HCT116 (cell line): ENCODE data around the gene DDX39B. TPM values are rescaled to one million over a fixed set of nuclear protein-coding genes. Genes with fewer than 3 reads are reported as not detected.

Experiments
- ATAC-seq: fragments of 200-7000 bp; cut with Tn5 transposase; 2 replicates; pipeline ENCODE4 v1.9.1; 2020; ENCODE audit warnings: mild to moderate bottlenecking, moderate library complexity
- BruUV-seq: library from RNA; stranded (reverse); fragments of 400-500 nt; replicated peaks from 2 replicates; lab custom pipeline; 2021; lab: Mats Ljungman, UMichigan
- CTCF ChIA-PET: fragments of 300-600 bp; sonication (Branson Sonifier 250); formaldehyde crosslinking; loops from one replicate; lab custom pipeline; 2021; ENCODE audit warnings: antibody characterized with exemption; lab: Charles Lee
- POLR2A ChIA-PET: fragments of 300-600, 350-600 bp; sonication (Branson Sonifier 250); formaldehyde crosslinking; loops from one replicate; lab custom pipeline; 2021; ENCODE audit warnings: antibody characterized with exemption; lab: Charles Lee
- RAD21 ChIA-PET, 2 experiments: fragments of 300-600 bp; sonication (Branson Sonifier 250); formaldehyde crosslinking; loops; one replicate each; lab custom pipeline; 2023; ENCODE audit warnings: low total read pairs in 2 of 2; ENCODE audit not compliant: uncharacterized antibody in 2 of 2, unreplicated experiment in 2 of 2, low non-redundant PET in 1 of 2; lab: Charles Lee
- DNase-seq: peaks from one replicate; pipeline ENCODE4 v3.0.0-alpha.2; 2010; ENCODE audit warnings: low read depth, low spot score
- H2AFZ ChIP-seq: fragments of 200-600 bp; shearing (Covaris generic), sonication (generic); 2 replicates; pipeline ENCODE4 v1.6.1; 2017; ENCODE audit warnings: low read depth, mixed run types, mixed read lengths, antibody characterized with exemption, low read length; ENCODE audit not compliant: poor library complexity, severe bottlenecking
- H3K27ac ChIP-seq: 2 replicates; pipeline ENCODE4 v1.5.1; 2012; ENCODE audit warnings: low read depth, low read length
- H3K27me3 ChIP-seq: fragments of 200-600 bp; sonication (generic); 2 replicates; pipeline ENCODE4 v1.6.1; 2016; ENCODE audit warnings: mixed run types, low read length, mixed read lengths; ENCODE audit not compliant: insufficient read depth
- H3K36me3 ChIP-seq, 2 experiments: fragments of 200-500 bp in 1 of 2; fragments of 200-600 bp in 1 of 2; sonication (Bioruptor generic) in 1 of 2; sonication (generic) in 1 of 2; 2 replicates each; pipeline versions ENCODE4 v1.5.1 to v1.6.1; 2014 to 2016; ENCODE audit warnings: low read length in 2 of 2, inconsistent platforms in 1 of 2, mixed read lengths in 1 of 2, mixed run types in 1 of 2; ENCODE audit not compliant: insufficient read depth in 2 of 2, control insufficient read depth in 1 of 2
- H3K4me1 ChIP-seq, 2 experiments: fragments of 200-600 bp in 1 of 2; sonication (generic) in 1 of 2; 2 replicates each; pipeline versions ENCODE4 v1.5.1 to v1.6.1; 2012 to 2017; ENCODE audit warnings: low read length in 2 of 2, inconsistent platforms in 1 of 2, mild to moderate bottlenecking in 1 of 2, mixed read lengths in 1 of 2, mixed run types in 1 of 2, moderate library complexity in 1 of 2; ENCODE audit not compliant: insufficient read depth in 2 of 2, control insufficient read depth in 1 of 2
- H3K4me2 ChIP-seq: fragments of 200-600 bp; sonication (generic); 2 replicates; pipeline ENCODE4 v1.6.1; 2017; ENCODE audit warnings: mixed run types, low read length, mixed read lengths
- H3K4me3 ChIP-seq, 2 experiments: fragments of 200-600 bp in 1 of 2; sonication (generic) in 1 of 2; replicated peaks in 1 of 2; 2 replicates each; pipeline ENCODE4 v1.5.1; 2011 to 2016; ENCODE audit warnings: low read length in 2 of 2, control low read depth in 1 of 2, low read depth in 1 of 2, mild to moderate bottlenecking in 1 of 2, mixed read lengths in 1 of 2, mixed run types in 1 of 2
- H3K79me2 ChIP-seq: fragments of 200-600 bp; sonication (generic); 2 replicates; pipeline ENCODE4 v1.6.1; 2017; ENCODE audit warnings: mild to moderate bottlenecking, mixed run types, low read length, moderate library complexity, mixed read lengths; ENCODE audit not compliant: insufficient read depth
- H3K9ac ChIP-seq: fragments of 200-600 bp; sonication (generic); 2 replicates; pipeline ENCODE4 v1.6.1; 2016; ENCODE audit warnings: low read length, mixed read lengths
- H3K9me2 ChIP-seq: fragments of 200-600 bp; sonication (generic), shearing (Covaris generic); 2 replicates; pipeline ENCODE4 v1.6.1; 2017; ENCODE audit warnings: mixed run types, mild to moderate bottlenecking, moderate library complexity; ENCODE audit not compliant: insufficient read depth
- H3K9me3 ChIP-seq, 2 experiments: fragments of 200-500 bp in 1 of 2; fragments of 200-600 bp in 1 of 2; sonication (Bioruptor generic) in 1 of 2; sonication (generic) in 1 of 2; 2 replicates each; pipeline ENCODE4 v1.6.1; 2014 to 2017; ENCODE audit warnings: low read length in 2 of 2, mixed read lengths in 2 of 2, inconsistent platforms in 1 of 2, low read depth in 1 of 2, mild to moderate bottlenecking in 1 of 2, mixed run types in 1 of 2, moderate library complexity in 1 of 2; ENCODE audit not compliant: control insufficient read depth in 1 of 2, insufficient read depth in 1 of 2
- H4K20me1 ChIP-seq: fragments of 200-600 bp; sonication (generic), shearing (Covaris generic); 2 replicates; pipeline ENCODE4 v1.6.1; 2017; ENCODE audit warnings: mixed run types, mild to moderate bottlenecking, moderate library complexity; ENCODE audit not compliant: insufficient read depth
- SRF ChIP-seq: IDR thresholded peaks from 2 replicates; pipeline ENCODE4 v1.6.1; 2012; ENCODE audit warnings: low read depth
- TCF7L2 ChIP-seq: IDR thresholded peaks from 2 replicates; pipeline ENCODE4 v1.7.0; 2011; ENCODE audit warnings: borderline replicate concordance, inconsistent platforms; ENCODE audit not compliant: insufficient read depth, insufficient read length; ENCODE audit errors: extremely low read depth
- intact Hi-C: fragments of 100-400 bp; cut with micrococcal nuclease; formaldehyde crosslinking; loops from 2 replicates; pipeline ENCODE4 v1.10.0; 2022
- total RNA-seq: library from RNA; stranded (reverse); gene quantifications from one replicate; pipeline ENCODE4 v1.2.1, GENCODE V29; 2021; ENCODE audit not compliant: unreplicated experiment
- TF ChIP-seq, protein P1 (sequence below), 3 experiments: fragments of 200-600 bp in 1 of 3; sonication (generic) in 1 of 3; IDR thresholded peaks in 2 of 3; conservative IDR thresholded peaks in 1 of 3; 2 replicates each; pipeline ENCODE4 v1.5.1; 2012 to 2017; ENCODE audit warnings: low read depth in 2 of 3, low read length in 2 of 3, antibody characterized with exemption in 1 of 3, borderline replicate concordance in 1 of 3, control low read depth in 1 of 3, mild to moderate bottlenecking in 1 of 3, mixed read lengths in 1 of 3, mixed run types in 1 of 3, moderate library complexity in 1 of 3; ENCODE audit not compliant: insufficient read depth in 1 of 3

DDX39B gene
- total RNA-seq, 1 experiment from 2014 or later = 545 TPM

- ATAC-seq (peak; percentile 49; the same call in 1 of the 2 replicates), DNase-seq (no peak)
- intact Hi-C loops = no loop called here
- no peak overlapping the region for H2AFZ ChIP-seq
- H3K36me3 ChIP-seq = no peaks in the 10 kb centered on the region
- CTCF ChIA-PET = interaction anchor here (0.7 kb wide), 1 partner anchor 24 kb away, joined by 3 read pairs; no protein-coding TSS in a partner anchor
- POLR2A ChIA-PET = no interaction called here
- no peaks in the 10 kb centered on the region for H4K20me1 ChIP-seq
- H3K9me2 ChIP-seq = no peaks in the 10 kb centered on the region
- no peak overlapping the region for H3K9ac ChIP-seq
- BruUV-seq = no TSS peak
- TF ChIP-seq, protein P1, sequence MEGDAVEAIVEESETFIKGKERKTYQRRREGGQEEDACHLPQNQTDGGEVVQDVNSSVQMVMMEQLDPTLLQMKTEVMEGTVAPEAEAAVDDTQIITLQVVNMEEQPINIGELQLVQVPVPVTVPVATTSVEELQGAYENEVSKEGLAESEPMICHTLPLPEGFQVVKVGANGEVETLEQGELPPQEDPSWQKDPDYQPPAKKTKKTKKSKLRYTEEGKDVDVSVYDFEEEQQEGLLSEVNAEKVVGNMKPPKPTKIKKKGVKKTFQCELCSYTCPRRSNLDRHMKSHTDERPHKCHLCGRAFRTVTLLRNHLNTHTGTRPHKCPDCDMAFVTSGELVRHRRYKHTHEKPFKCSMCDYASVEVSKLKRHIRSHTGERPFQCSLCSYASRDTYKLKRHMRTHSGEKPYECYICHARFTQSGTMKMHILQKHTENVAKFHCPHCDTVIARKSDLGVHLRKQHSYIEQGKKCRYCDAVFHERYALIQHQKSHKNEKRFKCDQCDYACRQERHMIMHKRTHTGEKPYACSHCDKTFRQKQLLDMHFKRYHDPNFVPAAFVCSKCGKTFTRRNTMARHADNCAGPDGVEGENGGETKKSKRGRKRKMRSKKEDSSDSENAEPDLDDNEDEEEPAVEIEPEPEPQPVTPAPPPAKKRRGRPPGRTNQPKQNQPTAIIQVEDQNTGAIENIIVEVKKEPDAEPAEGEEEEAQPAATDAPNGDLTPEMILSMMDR (IDR thresholded peaks at IDR 0.05 in 2 of 3, conservative IDR thresholded peaks at IDR 0.05 in 1 of 3; ENCODE audit: borderline replicate concordance in 1 of 3, insufficient read depth in 1 of 3, low read depth in 2 of 3, low read length in 2 of 3) = 0 out of 6 replicates have a peak, but pooled peaks of 1 of the 3 experiments have one; percentile 8
- TF ChIP-seq TCF7L2 (no peak), SRF (no peak)
- H3K4me1 ChIP-seq = peaks cover 0 to 3% of the 10 kb centered on the region in 2 experiments; a peak in 1 of 4 replicates
- no peak overlapping the region for H3K27ac ChIP-seq
- no peaks in the 10 kb centered on the region for H3K79me2 ChIP-seq
- RAD21 ChIA-PET = interaction anchor here in 1 of 2 experiments (1.0 kb wide), 1 partner anchor 24 kb away, joined by 5 read pairs; no protein-coding TSS in a partner anchor
- no peaks in the 10 kb centered on the region for H3K27me3 ChIP-seq
- H3K4me2 ChIP-seq = no peak overlapping the region
- no peak overlapping the region for H3K4me3 ChIP-seq
- no peaks in the 10 kb centered on the region for H3K9me3 ChIP-seq
Measured at GRCh38 chr6:31574106-31575061, 32.6 kb upstream of the DDX39B start.
